ENCODE results near the gene C10orf105. TPM values are rescaled to one million over a fixed set of nuclear protein-coding genes. Genes with fewer than 3 reads are reported as not detected.

The C10orf105 gene
- polyA plus RNA-seq, 1 of the 3 experiments (the other 2 are of a cell fraction): not detected

DNA sequence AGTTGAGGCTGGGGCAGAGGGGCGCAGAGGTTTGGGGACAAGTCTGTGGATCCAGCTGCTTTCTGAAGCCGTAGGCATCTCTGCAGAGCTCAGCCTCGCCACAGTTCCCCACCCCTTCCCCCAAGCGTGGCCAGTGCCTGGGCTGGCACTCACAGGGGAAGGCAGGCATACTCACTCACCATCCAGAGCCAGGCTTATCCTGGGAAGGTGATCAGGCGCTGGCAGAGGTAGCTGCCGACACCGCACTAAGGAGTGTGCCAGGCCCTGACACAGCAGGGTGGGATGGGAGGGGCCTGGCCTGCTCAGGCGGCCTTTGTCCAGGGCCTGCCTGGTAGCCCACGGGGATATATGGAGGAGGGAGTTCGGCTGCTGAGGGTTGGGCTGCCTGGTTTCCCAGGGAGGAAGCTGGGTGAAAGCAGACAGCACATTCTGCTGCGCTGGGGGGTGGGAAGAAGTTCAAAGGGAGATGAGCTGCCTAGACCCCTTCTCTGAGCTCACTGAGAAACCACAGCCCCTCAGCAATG, 37.9 kb upstream of the C10orf105 start (continued):
- TF ChIP-seq, protein P1, sequence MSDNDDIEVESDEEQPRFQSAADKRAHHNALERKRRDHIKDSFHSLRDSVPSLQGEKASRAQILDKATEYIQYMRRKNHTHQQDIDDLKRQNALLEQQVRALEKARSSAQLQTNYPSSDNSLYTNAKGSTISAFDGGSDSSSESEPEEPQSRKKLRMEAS (IDR thresholded peaks at IDR 0.05; ENCODE audit: low read depth): no peak
- TF ChIP-seq ELF1 (IDR thresholded peaks at IDR 0.05): no peak
- no peak for TF ChIP-seq CHD2 (IDR thresholded peaks at IDR 0.05; ENCODE audit: low read length, partially characterized antibody)
- TF ChIP-seq TEAD4 (IDR thresholded peaks at IDR 0.05; ENCODE audit: borderline replicate concordance, insufficient read depth): no peak
- TF ChIP-seq, protein P2, sequence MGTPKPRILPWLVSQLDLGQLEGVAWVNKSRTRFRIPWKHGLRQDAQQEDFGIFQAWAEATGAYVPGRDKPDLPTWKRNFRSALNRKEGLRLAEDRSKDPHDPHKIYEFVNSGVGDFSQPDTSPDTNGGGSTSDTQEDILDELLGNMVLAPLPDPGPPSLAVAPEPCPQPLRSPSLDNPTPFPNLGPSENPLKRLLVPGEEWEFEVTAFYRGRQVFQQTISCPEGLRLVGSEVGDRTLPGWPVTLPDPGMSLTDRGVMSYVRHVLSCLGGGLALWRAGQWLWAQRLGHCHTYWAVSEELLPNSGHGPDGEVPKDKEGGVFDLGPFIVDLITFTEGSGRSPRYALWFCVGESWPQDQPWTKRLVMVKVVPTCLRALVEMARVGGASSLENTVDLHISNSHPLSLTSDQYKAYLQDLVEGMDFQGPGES (IDR thresholded peaks at IDR 0.05; ENCODE audit: low read depth, low read length): no peak
- TF ChIP-seq TCF12 (IDR thresholded peaks at IDR 0.05): no peak
- no peak for TF ChIP-seq MXI1 (IDR thresholded peaks at IDR 0.05; ENCODE audit: low read depth, low read length)
- TF ChIP-seq FOXJ3 (CRISPR knock-in tag; IDR thresholded peaks at IDR 0.05): no peak
- no peak for TF ChIP-seq SIN3A (IDR thresholded peaks at IDR 0.05; ENCODE audit: borderline replicate concordance, low read depth, low read length)
- no peak for TF ChIP-seq RCOR1 (IDR thresholded peaks at IDR 0.05; ENCODE audit: low read length)
- no peak for TF ChIP-seq JUND (IDR thresholded peaks at IDR 0.05)
- TF ChIP-seq, protein P3, sequence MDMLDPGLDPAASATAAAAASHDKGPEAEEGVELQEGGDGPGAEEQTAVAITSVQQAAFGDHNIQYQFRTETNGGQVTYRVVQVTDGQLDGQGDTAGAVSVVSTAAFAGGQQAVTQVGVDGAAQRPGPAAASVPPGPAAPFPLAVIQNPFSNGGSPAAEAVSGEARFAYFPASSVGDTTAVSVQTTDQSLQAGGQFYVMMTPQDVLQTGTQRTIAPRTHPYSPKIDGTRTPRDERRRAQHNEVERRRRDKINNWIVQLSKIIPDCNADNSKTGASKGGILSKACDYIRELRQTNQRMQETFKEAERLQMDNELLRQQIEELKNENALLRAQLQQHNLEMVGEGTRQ (IDR thresholded peaks at IDR 0.05; ENCODE audit: borderline replicate concordance, low read depth, low read length): no peak
- no peak for TF ChIP-seq GABPA (IDR thresholded peaks at IDR 0.05; ENCODE audit: low read depth)

DNA sequence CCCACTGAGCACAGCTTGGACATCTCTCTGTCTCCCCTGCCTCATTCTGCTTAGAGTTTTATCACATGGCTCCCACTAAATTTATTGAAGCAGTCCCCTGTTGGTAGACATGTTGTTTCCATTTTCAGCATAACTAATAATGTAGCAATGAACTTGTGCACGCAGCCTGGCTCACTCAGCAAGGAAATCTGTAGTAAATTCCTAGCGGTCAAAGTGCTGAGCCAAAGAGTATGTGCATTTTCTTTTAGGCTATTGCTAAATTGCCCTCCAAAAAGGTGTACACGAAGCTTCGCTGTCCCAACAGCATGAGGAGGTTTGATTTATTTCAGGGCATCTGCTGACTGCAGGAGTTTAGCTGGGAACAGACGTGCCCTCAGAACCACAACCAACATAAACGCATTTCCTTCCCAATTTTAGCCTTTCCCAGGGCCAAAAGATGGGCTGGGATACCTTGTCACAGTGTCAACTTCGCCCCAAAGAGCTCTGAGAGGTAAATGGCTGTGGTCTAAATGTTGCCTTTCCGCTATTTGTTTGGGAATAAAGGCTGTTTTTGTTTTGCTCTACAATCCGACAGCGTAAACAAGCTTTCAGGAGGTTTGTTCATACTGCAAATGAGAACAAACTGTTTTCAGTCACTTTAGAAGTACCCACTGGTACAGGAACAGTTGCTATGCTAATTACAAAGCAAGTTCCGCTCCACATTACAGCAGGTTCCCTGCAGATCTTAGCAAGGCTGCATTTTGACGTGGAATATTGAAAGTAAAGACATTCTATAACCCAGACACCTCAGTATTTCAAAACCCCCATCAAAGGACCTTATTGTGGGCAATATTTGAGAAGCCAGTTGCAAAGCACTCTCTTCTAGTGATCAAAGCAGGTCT, 37.0 kb upstream of the C10orf105 start:
- no peak overlapping the region for H3K27ac ChIP-seq (ENCODE audit: low read depth in 2 of 2, low read length in 1 of 2)
- H3K36me3 ChIP-seq (replicated peaks in 1 of 2; ENCODE audit: control insufficient read depth in 1 of 2, insufficient read depth in 2 of 2, low read length in 1 of 2): no peaks in the 10 kb centered on the region
- TF ChIP-seq CHD2 (IDR thresholded peaks at IDR 0.05; ENCODE audit: low read length, partially characterized antibody) (no peak), MXI1 (IDR thresholded peaks at IDR 0.05; ENCODE audit: low read depth, low read length) (no peak), SMC3 (IDR thresholded peaks at IDR 0.05; ENCODE audit: low read depth, low read length) (no peak), NFIC (IDR thresholded peaks at IDR 0.05; ENCODE audit: borderline replicate concordance) (no peak), GABPA (IDR thresholded peaks at IDR 0.05; ENCODE audit: low read depth) (no peak)
- TF ChIP-seq, protein P3 (IDR thresholded peaks at IDR 0.05; ENCODE audit: borderline replicate concordance, low read depth, low read length): no peak
- TF ChIP-seq, protein P4, sequence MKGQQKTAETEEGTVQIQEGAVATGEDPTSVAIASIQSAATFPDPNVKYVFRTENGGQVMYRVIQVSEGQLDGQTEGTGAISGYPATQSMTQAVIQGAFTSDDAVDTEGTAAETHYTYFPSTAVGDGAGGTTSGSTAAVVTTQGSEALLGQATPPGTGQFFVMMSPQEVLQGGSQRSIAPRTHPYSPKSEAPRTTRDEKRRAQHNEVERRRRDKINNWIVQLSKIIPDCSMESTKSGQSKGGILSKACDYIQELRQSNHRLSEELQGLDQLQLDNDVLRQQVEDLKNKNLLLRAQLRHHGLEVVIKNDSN (IDR thresholded peaks at IDR 0.05; ENCODE audit: borderline replicate concordance, low read depth): no peak
- TF ChIP-seq, protein P5, sequence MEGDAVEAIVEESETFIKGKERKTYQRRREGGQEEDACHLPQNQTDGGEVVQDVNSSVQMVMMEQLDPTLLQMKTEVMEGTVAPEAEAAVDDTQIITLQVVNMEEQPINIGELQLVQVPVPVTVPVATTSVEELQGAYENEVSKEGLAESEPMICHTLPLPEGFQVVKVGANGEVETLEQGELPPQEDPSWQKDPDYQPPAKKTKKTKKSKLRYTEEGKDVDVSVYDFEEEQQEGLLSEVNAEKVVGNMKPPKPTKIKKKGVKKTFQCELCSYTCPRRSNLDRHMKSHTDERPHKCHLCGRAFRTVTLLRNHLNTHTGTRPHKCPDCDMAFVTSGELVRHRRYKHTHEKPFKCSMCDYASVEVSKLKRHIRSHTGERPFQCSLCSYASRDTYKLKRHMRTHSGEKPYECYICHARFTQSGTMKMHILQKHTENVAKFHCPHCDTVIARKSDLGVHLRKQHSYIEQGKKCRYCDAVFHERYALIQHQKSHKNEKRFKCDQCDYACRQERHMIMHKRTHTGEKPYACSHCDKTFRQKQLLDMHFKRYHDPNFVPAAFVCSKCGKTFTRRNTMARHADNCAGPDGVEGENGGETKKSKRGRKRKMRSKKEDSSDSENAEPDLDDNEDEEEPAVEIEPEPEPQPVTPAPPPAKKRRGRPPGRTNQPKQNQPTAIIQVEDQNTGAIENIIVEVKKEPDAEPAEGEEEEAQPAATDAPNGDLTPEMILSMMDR (IDR thresholded peaks at IDR 0.05): no peak
- H3K4me1 ChIP-seq (ENCODE audit: control insufficient read depth in 1 of 2, insufficient read depth in 2 of 2, low read depth in 1 of 2, low read length in 1 of 2): peaks cover 0 to 18% of the 10 kb centered on the region in 2 experiments; a peak in 1 of 4 replicates
- no peak overlapping the region for H3K4me2 ChIP-seq
- no peaks in the 10 kb centered on the region for H3K9me2 ChIP-seq
- H3K79me2 ChIP-seq (ENCODE audit: insufficient read depth): no peaks in the 10 kb centered on the region
- ChIA-PET POLR2A (no interaction called here), CTCF (interaction anchor here (1.0 to 2.8 kb wide), 3 partner anchors 16 to 56 kb away, joined by 3 to 21 read pairs (median 3); partner anchors contain the start of gene VSIR)
- H3F3A ChIP-seq (replicated peaks; ENCODE audit: insufficient read depth): no peaks in the 10 kb centered on the region
- no peak overlapping the region for H3K4me3 ChIP-seq (ENCODE audit: low read depth in 2 of 2, low read length in 1 of 2)
- DNase-seq: no peak
- no peak overlapping the region for H3K9ac ChIP-seq
- no peaks in the 10 kb centered on the region for H4K20me1 ChIP-seq (ENCODE audit: insufficient read depth)
- H2AFZ ChIP-seq (ENCODE audit: low read depth): no peak overlapping the region
- H3K27me3 ChIP-seq (ENCODE audit: insufficient read depth): no peaks in the 10 kb centered on the region
- WGBS (ENCODE audit: low lambda C conversion rate): 84% methylated on average over 12 of the region's 12 CpGs
- H3K9me3 ChIP-seq: no peaks in the 10 kb centered on the region
